HG03139 (cell line): ENCODE measurements around the gene ETV7.

Experiments used
- ATAC-seq: cut with Tn5 transposase; IDR thresholded peaks from one replicate; pipeline ENCODE4 v1.9.1; 2021; ENCODE audit not compliant: unreplicated experiment

The ETV7 gene

GRCh38 chr6:36384095-36384494 lies 3.4 kb downstream of the ETV7 start:
- ATAC-seq, result no peak

- ATAC-seq, result no peak
Measured at GRCh38 chr6:36383606-36384005, 3.9 kb downstream of the ETV7 start.

- no peak for ATAC-seq
Measured at GRCh38 chr6:36382976-36383375, 4.5 kb downstream of the ETV7 start.

GRCh38 chr6:36381502-36382389 lies 5.7 kb downstream of the ETV7 start:
- ATAC-seq, result no peak

- ATAC-seq, result no peak
Measured at GRCh38 chr6:36380166-36380565, 7.3 kb downstream of the ETV7 start.

GRCh38 chr6:36378936-36379335 lies 8.5 kb downstream of the ETV7 start:
- ATAC-seq, result no peak

- no peak for ATAC-seq
Measured at GRCh38 chr6:36378243-36378920, 9.1 kb downstream of the ETV7 start.

- no peak for ATAC-seq
Measured at GRCh38 chr6:36377594-36377993, 9.9 kb downstream of the ETV7 start.

- no peak for ATAC-seq
Measured at GRCh38 chr6:36376742-36377141, 10.7 kb downstream of the ETV7 start.

- no peak for ATAC-seq
Measured at GRCh38 chr6:36376183-36376582, 11.3 kb downstream of the ETV7 start.

GRCh38 chr6:36375644-36376155 lies 11.8 kb downstream of the ETV7 start:
- no peak for ATAC-seq

- ATAC-seq, result no peak
Measured at GRCh38 chr6:36374972-36375371, 12.5 kb downstream of the ETV7 start.

- ATAC-seq, result no peak
Measured at GRCh38 chr6:36374194-36374593, 13.3 kb downstream of the ETV7 start.

GRCh38 chr6:36373368-36374019 lies 14.0 kb downstream of the ETV7 start:
- ATAC-seq, result no peak

GRCh38 chr6:36372088-36372487 lies 15.4 kb downstream of the ETV7 start:
- ATAC-seq, result no peak

- no peak for ATAC-seq
Measured at GRCh38 chr6:36371211-36371610, 16.3 kb downstream of the ETV7 start.

GRCh38 chr6:36370638-36371037 lies 16.8 kb downstream of the ETV7 start:
- no peak for ATAC-seq

- no peak for ATAC-seq
Measured at GRCh38 chr6:36368921-36369865, 18.3 kb downstream of the ETV7 start.

- ATAC-seq, result no peak
Measured at GRCh38 chr6:36368421-36368820, 19.0 kb downstream of the ETV7 start.

- ATAC-seq, result no peak
Measured at GRCh38 chr6:36367743-36368142, 19.7 kb downstream of the ETV7 start.
